Measurements from ENCODE around the gene DDAH2. TPM values are rescaled to one million over a fixed set of nuclear protein-coding genes. Genes with fewer than 3 reads are reported as not detected.
A peak's percentile ranks its signal among the peaks of the same experiment; 100 is the strongest.

Gene DDAH2
- total RNA-seq, 1 donor from 2014 or later, result 266 TPM

DNA sequence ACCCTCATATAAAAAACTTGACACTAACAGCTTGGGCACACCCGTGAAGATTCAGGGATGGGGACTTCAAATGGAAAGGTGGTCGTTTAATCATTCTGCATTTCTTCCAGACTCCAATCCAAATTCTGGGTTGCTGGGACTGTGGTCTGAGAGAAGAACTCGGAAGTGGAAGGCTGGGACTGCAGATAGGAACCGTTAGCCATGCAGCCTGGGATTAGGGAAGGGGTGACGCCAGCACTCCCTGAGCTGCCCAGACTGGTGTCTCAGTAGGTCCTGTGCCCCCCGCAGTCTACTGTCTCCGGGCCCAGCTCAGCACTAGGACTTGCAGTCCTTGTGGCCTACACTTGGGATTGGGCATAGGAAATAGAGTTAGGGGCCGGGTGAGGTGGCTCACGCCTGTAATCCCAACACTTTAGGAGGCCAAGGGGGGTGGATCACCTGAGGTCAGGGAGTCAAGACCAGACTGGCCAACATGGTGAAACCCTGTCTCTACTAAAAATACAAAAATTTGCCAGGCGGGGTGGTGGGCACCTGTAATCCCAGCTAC, 7.7 kb upstream of the DDAH2 start:
- peaks cover 23% of the 10 kb centered on the region for H3K9me3 Mint-ChIP-seq (ENCODE audit: unreplicated experiment)
- peaks cover 15% of the 10 kb centered on the region for H3K27me3 Mint-ChIP-seq (ENCODE audit: unreplicated experiment)
- peak overlapping the region; percentile 98 for H3K4me3 Mint-ChIP-seq (ENCODE audit: unreplicated experiment)
- peaks cover 15% of the 10 kb centered on the region for H3K4me1 Mint-ChIP-seq (ENCODE audit: low read depth, unreplicated experiment)
- peak overlapping the region; percentile 95 for H3K27ac Mint-ChIP-seq (ENCODE audit: unreplicated experiment)
- no peaks in the 10 kb centered on the region for H3K36me3 Mint-ChIP-seq (ENCODE audit: unreplicated experiment)
- TF ChIP-seq, protein P1, sequence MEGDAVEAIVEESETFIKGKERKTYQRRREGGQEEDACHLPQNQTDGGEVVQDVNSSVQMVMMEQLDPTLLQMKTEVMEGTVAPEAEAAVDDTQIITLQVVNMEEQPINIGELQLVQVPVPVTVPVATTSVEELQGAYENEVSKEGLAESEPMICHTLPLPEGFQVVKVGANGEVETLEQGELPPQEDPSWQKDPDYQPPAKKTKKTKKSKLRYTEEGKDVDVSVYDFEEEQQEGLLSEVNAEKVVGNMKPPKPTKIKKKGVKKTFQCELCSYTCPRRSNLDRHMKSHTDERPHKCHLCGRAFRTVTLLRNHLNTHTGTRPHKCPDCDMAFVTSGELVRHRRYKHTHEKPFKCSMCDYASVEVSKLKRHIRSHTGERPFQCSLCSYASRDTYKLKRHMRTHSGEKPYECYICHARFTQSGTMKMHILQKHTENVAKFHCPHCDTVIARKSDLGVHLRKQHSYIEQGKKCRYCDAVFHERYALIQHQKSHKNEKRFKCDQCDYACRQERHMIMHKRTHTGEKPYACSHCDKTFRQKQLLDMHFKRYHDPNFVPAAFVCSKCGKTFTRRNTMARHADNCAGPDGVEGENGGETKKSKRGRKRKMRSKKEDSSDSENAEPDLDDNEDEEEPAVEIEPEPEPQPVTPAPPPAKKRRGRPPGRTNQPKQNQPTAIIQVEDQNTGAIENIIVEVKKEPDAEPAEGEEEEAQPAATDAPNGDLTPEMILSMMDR (IDR thresholded peaks at IDR 0.05; ENCODE audit: partially characterized antibody, unreplicated experiment), result no peak
- no peak for DNase-seq

DNA sequence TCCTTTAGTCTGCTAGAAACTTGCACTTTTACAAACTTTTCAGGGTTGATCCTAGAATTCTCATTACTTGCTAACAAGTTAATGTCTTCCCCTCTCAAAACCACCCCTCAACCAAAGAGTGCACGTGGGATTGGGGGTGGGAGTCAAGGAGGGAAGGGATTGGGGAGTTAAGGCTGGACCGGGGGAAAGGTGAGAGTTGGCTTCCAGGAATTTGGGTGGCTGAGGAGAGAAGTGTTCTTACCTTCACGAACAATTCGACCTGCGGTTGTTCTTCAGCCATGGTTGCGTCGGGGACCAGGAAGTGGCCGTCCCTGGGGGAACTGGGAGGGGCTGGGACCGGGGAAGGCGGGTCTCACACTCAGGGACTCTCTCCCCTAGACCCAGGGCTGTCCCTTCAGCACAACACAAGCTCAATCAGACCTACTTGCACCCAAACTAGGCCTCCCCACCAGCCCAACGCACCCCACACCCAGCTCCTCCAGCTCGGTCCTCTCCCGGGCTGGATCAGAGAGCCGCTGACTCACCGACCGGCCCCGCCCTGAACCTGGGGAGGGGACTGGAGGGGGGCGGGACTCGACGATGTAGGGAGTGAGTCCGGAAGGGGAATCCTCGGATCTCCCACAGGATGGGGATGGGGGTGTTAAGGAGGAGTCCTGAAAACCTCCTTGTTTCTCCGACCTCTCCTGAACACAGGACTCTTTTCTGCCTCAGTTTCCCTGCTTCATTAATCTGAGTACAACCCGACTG, 7.1 kb upstream of the DDAH2 start, which contains the start of gene CLIC1:
TSS of gene CLIC1 (minus strand) at position 510 of the 747 bp plus-strand sequence. CDS start at position 280, 230 bp downstream.
- peak; percentile 84 for DNase-seq
- no peaks in the 10 kb centered on the region for H3K36me3 Mint-ChIP-seq (ENCODE audit: unreplicated experiment)
- H3K27ac Mint-ChIP-seq (ENCODE audit: unreplicated experiment), result peak within 1 kb of the TSS; percentile 95
- peaks cover 15% of the 10 kb centered on the region for H3K27me3 Mint-ChIP-seq (ENCODE audit: unreplicated experiment)
- TF ChIP-seq, protein P1 (IDR thresholded peaks at IDR 0.05; ENCODE audit: partially characterized antibody, unreplicated experiment), result no peak
- H3K9me3 Mint-ChIP-seq (ENCODE audit: unreplicated experiment), result peaks cover 21% of the 10 kb centered on the region
- H3K4me1 Mint-ChIP-seq (ENCODE audit: low read depth, unreplicated experiment), result peaks cover 15% of the 10 kb centered on the region
- peak within 1 kb of the TSS; percentile 98 for H3K4me3 Mint-ChIP-seq (ENCODE audit: unreplicated experiment)

DNA sequence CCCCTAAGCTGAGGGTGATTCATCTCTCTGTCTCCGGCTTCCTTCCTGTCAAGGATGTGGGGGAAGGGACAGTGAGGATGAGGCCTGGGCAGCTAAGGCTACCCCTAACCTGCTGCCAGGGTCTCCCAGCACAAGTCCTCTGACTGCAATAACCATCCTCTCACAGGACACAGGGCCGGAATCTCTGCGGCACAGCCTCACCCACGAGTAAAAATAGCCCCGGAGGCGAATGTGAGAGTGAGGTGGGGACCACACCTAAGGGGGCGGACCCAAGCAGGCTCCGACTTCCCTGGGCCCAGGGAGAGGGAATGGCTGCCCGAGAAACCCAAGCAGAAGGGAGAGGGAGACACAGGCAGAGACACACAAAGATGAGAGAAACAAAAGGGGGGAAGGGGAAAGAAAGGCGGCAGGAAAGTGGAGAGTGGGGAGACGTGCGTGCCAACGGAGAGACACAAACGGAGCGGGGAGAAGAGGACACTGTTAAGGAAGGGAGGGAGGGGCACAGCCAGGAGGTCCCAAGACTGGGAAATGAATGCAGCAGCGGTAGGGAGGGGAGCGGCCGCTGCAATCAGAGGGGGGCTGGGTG, 5.8 kb upstream of the DDAH2 start:
- Mint-ChIP-seq H3K4me1 (ENCODE audit: low read depth, unreplicated experiment) (peaks cover 21% of the 10 kb centered on the region), H3K36me3 (ENCODE audit: unreplicated experiment) (no peaks in the 10 kb centered on the region), H3K27ac (ENCODE audit: unreplicated experiment) (peak overlapping the region; percentile 95), H3K4me3 (ENCODE audit: unreplicated experiment) (peak overlapping the region; percentile 98), H3K27me3 (ENCODE audit: unreplicated experiment) (peaks cover 16% of the 10 kb centered on the region), H3K9me3 (ENCODE audit: unreplicated experiment) (peaks cover 20% of the 10 kb centered on the region)
- peak; percentile 72 for DNase-seq
- TF ChIP-seq, protein P1 (IDR thresholded peaks at IDR 0.05; ENCODE audit: partially characterized antibody, unreplicated experiment), result no peak

DNA sequence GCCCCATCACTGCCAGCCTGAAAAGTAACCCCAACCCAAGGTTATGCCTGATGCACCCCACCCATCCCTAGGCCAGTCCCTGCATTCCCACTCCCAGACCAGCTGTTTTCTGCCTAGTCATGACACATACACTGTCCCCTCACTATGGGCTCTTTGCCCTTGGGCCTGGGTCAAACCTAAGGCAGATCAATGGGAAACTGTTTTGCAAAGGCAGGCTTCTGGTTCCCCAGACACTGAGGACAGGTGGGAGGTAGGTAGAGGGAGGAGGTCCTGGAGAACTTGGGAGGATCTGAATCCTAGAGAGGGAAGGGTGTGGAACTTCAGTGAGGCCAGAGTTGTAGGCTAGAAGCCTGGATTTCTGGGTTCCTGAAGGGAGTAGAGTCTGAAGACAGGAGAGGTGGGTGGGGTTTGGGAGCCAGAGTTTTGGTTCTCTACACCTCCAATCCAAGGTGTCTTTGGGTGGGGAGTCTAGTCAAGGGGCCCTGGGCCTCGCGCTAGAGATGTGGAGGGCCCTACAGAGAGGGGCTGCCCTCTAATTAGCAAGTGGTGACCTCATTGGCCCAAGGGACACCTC, 5.2 kb upstream of the DDAH2 start:
- TF ChIP-seq, protein P1 (IDR thresholded peaks at IDR 0.05; ENCODE audit: partially characterized antibody, unreplicated experiment), result no peak
- H3K4me3 Mint-ChIP-seq (ENCODE audit: unreplicated experiment), result peak overlapping the region; percentile 98
- peak overlapping the region; percentile 95 for H3K27ac Mint-ChIP-seq (ENCODE audit: unreplicated experiment)
- no peaks in the 10 kb centered on the region for H3K36me3 Mint-ChIP-seq (ENCODE audit: unreplicated experiment)
- DNase-seq, result no peak
- H3K4me1 Mint-ChIP-seq (ENCODE audit: low read depth, unreplicated experiment), result peaks cover 20% of the 10 kb centered on the region
- H3K9me3 Mint-ChIP-seq (ENCODE audit: unreplicated experiment), result peaks cover 20% of the 10 kb centered on the region
- peaks cover 16% of the 10 kb centered on the region for H3K27me3 Mint-ChIP-seq (ENCODE audit: unreplicated experiment)
